ENCODE data around the gene INPP5K. TPM values are rescaled to one million over a fixed set of nuclear protein-coding genes. Genes with fewer than 3 reads are reported as not detected.

The INPP5K gene
- polyA plus RNA-seq, 1 donor from 2014 or later: 35.8 TPM

DNA sequence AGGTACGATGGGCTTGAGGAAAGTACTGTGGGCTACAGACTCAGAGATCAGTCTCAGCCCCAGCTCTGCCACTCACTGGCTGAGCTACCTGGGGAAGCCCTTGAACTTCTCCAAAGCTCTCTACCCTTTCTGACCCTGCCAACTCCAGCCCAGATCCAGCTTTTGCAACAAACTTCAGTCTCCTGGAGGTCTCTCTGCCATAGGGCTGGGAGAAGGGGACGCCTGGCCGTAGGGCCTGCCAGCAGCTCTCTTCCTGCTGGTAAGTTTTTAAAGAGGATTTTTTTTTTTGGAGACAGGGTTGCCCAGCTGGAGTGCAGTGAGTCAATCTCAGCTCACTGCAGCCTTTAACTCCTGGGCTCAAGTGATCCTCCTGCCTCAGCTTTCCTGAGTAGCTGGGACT is 11.5 kb downstream of the INPP5K start:
- Histone ChIP-seq H3K9me3 (ENCODE audit: low read length) (no peaks in the 10 kb centered on the region), H3K9me2 (ENCODE audit: insufficient read depth, low read length) (no peaks in the 10 kb centered on the region), H3K4me2 (ENCODE audit: low read length) (no peak overlapping the region), H3K4me3 (ENCODE audit: low read length) (no peak overlapping the region), H4K20me1 (ENCODE audit: insufficient read depth) (no peaks in the 10 kb centered on the region), H3K9ac (ENCODE audit: low read length) (no peak overlapping the region), H3K79me2 (replicated peaks; ENCODE audit: insufficient read depth, low read length) (no peaks in the 10 kb centered on the region), H3K27ac (ENCODE audit: low read length) (no peak overlapping the region), H3K36me3 (ENCODE audit: insufficient read depth, low read length) (no peaks in the 10 kb centered on the region), H3F3A (ENCODE audit: insufficient read depth, low read length, poor library complexity, severe bottlenecking) (no peaks in the 10 kb centered on the region), H2AFZ (ENCODE audit: low read depth, low read length) (no peak overlapping the region), H3K27me3 (ENCODE audit: insufficient read depth, low read depth, low read length) (no peaks in the 10 kb centered on the region)
- TF ChIP-seq REST (IDR thresholded peaks at IDR 0.05; ENCODE audit: borderline replicate concordance) (no peak), POLR2AphosphoS5 (IDR thresholded peaks at IDR 0.05) (no peak), SMC3 (conservative IDR thresholded peaks at IDR 0.05; ENCODE audit: poor library complexity) (no peak), EZH2 (IDR thresholded peaks at IDR 0.05; ENCODE audit: borderline replicate concordance, insufficient read depth, low read length, poor library complexity, severe bottlenecking) (no peak), TAF1 (IDR thresholded peaks at IDR 0.05; ENCODE audit: low read depth) (no peak), EP300 (conservative IDR thresholded peaks at IDR 0.05; ENCODE audit: poor library complexity, severe bottlenecking) (no peak), RAD21 (conservative IDR thresholded peaks at IDR 0.05) (no peak), MXI1 (conservative IDR thresholded peaks at IDR 0.05; ENCODE audit: poor library complexity, severe bottlenecking) (no peak)
- TF ChIP-seq, protein P1, sequence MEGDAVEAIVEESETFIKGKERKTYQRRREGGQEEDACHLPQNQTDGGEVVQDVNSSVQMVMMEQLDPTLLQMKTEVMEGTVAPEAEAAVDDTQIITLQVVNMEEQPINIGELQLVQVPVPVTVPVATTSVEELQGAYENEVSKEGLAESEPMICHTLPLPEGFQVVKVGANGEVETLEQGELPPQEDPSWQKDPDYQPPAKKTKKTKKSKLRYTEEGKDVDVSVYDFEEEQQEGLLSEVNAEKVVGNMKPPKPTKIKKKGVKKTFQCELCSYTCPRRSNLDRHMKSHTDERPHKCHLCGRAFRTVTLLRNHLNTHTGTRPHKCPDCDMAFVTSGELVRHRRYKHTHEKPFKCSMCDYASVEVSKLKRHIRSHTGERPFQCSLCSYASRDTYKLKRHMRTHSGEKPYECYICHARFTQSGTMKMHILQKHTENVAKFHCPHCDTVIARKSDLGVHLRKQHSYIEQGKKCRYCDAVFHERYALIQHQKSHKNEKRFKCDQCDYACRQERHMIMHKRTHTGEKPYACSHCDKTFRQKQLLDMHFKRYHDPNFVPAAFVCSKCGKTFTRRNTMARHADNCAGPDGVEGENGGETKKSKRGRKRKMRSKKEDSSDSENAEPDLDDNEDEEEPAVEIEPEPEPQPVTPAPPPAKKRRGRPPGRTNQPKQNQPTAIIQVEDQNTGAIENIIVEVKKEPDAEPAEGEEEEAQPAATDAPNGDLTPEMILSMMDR (IDR thresholded peaks at IDR 0.05; ENCODE audit: poor library complexity, severe bottlenecking): no peak

- H3K27ac ChIP-seq (ENCODE audit: low read length): no peak overlapping the region
- no peak overlapping the region for H2AFZ ChIP-seq (ENCODE audit: low read depth, low read length)
- no peak overlapping the region for H3K9ac ChIP-seq (ENCODE audit: low read length)
- H3K4me2 ChIP-seq (ENCODE audit: low read length): no peak overlapping the region
- no peak for TF ChIP-seq SMC3 (conservative IDR thresholded peaks at IDR 0.05; ENCODE audit: poor library complexity)
- no peak for TF ChIP-seq EP300 (conservative IDR thresholded peaks at IDR 0.05; ENCODE audit: poor library complexity, severe bottlenecking)
- no peak for TF ChIP-seq EZH2 (IDR thresholded peaks at IDR 0.05; ENCODE audit: borderline replicate concordance, insufficient read depth, low read length, poor library complexity, severe bottlenecking)
- no peak for TF ChIP-seq REST (IDR thresholded peaks at IDR 0.05; ENCODE audit: borderline replicate concordance)
- no peak for TF ChIP-seq RAD21 (conservative IDR thresholded peaks at IDR 0.05)
- TF ChIP-seq, protein P1 (IDR thresholded peaks at IDR 0.05; ENCODE audit: poor library complexity, severe bottlenecking): no peak
- TF ChIP-seq POLR2AphosphoS5 (IDR thresholded peaks at IDR 0.05): no peak
- no peaks in the 10 kb centered on the region for H3K27me3 ChIP-seq (ENCODE audit: insufficient read depth, low read depth, low read length)
- H3K9me3 ChIP-seq (ENCODE audit: low read length): no peaks in the 10 kb centered on the region
- no peaks in the 10 kb centered on the region for H3K79me2 ChIP-seq (replicated peaks; ENCODE audit: insufficient read depth, low read length)
- no peaks in the 10 kb centered on the region for H4K20me1 ChIP-seq (ENCODE audit: insufficient read depth)
- no peak overlapping the region for H3K4me3 ChIP-seq (ENCODE audit: low read length)
- H3F3A ChIP-seq (ENCODE audit: insufficient read depth, low read length, poor library complexity, severe bottlenecking): no peaks in the 10 kb centered on the region
- no peaks in the 10 kb centered on the region for H3K9me2 ChIP-seq (ENCODE audit: insufficient read depth, low read length)
- H3K36me3 ChIP-seq (ENCODE audit: insufficient read depth, low read length): no peaks in the 10 kb centered on the region
Measured at GRCh38 chr17:1503699-1504098, 12.7 kb downstream of the INPP5K start.

Measured in neural cell (in vitro differentiated cells).